Measurements from ENCODE around the gene CCN2.

- no peak for TF ChIP-seq RAD21 (IDR thresholded peaks at IDR 0.05; ENCODE audit: low read length)
- TF ChIP-seq EZH2phosphoT487 (IDR thresholded peaks at IDR 0.05; ENCODE audit: borderline replicate concordance, low read depth) = no peak
- no peak for TF ChIP-seq CTCF (IDR thresholded peaks at IDR 0.05)
- TF ChIP-seq YY1 (IDR thresholded peaks at IDR 0.05; ENCODE audit: low read depth) = no peak
- TF ChIP-seq TAF1 (IDR thresholded peaks at IDR 0.05; ENCODE audit: borderline replicate concordance, low read depth, low read length) = no peak
- TF ChIP-seq SIN3A (IDR thresholded peaks at IDR 0.05; ENCODE audit: borderline replicate concordance, low read depth, low read length) = no peak
- TF ChIP-seq MEF2A (IDR thresholded peaks at IDR 0.05; ENCODE audit: borderline replicate concordance, low read depth) = no peak
Measured at GRCh38 chr6:131936156-131936555, 15.0 kb downstream of the CCN2 start.

All from SK-N-SH (cell line).